Thoracic aorta (tissue), 2 donors: ENCODE results near the gene TRAF3IP1. TPM values are rescaled to one million over a fixed set of nuclear protein-coding genes. Genes with fewer than 3 reads are reported as not detected.

ENCODE experiments used
- ATAC-seq: fragments of 150-250 bp; one replicate; pipeline ENCODE4 v1.8.0; 2017; ENCODE audit warnings: low read depth; ENCODE audit not compliant: insufficient number of reproducible peaks, low FRiP score
- DNase-seq: peaks from one replicate; pipeline ENCODE4 v3.0.0-alpha.2; 2020; ENCODE audit warnings: low spot score
- H3K27ac ChIP-seq, 2 donors: fragments of 200-600 bp; sonication (generic); 1 replicate in 1 of 2; 2 replicates in 1 of 2; pipeline ENCODE4 v1.5.1; 2016; ENCODE audit warnings: mild to moderate bottlenecking in 2 of 2, moderate library complexity in 2 of 2
- H3K27me3 ChIP-seq: fragments of 200-600 bp; sonication (generic); replicated peaks from 2 replicates; pipeline ENCODE4 v1.6.0; 2016; ENCODE audit warnings: mild to moderate bottlenecking; ENCODE audit not compliant: insufficient read depth
- H3K36me3 ChIP-seq: fragments of 200-600 bp; sonication (generic); one replicate; pipeline ENCODE4 v1.5.1; 2016
- H3K4me1 ChIP-seq, 2 donors: fragments of 200-600 bp; sonication (generic); 1 replicate in 1 of 2; 2 replicates in 1 of 2; pipeline versions ENCODE4 v1.5.1 to v1.6.0; 2016; ENCODE audit warnings: low read depth in 2 of 2, mild to moderate bottlenecking in 1 of 2; ENCODE audit not compliant: control insufficient read depth in 1 of 2
- H3K4me3 ChIP-seq: fragments of 200-600 bp; sonication (generic); 2 replicates; pipeline ENCODE4 v1.5.1; 2016; ENCODE audit warnings: mild to moderate bottlenecking
- H3K9me3 ChIP-seq: fragments of 200-600 bp; sonication (generic); 2 replicates; pipeline ENCODE4 v1.5.1; 2016
- total RNA-seq, 2 donors: library from RNA; depleted of rRNA; stranded (reverse); fragments of >200 nt; gene quantifications; one replicate each; pipeline versions ENCODE4 v1.1.0 to v1.2.3, GENCODE V29; 2016
- TF ChIP-seq, protein P1 (sequence below): fragments of 200-600 bp; sonication (generic); IDR thresholded peaks from one replicate; pipeline ENCODE4 v1.5.1; 2019; ENCODE audit warnings: antibody characterized with exemption

The TRAF3IP1 gene
- total RNA-seq, 2 donors from 2014 or later = 19.4 to 23.7 TPM

DNA sequence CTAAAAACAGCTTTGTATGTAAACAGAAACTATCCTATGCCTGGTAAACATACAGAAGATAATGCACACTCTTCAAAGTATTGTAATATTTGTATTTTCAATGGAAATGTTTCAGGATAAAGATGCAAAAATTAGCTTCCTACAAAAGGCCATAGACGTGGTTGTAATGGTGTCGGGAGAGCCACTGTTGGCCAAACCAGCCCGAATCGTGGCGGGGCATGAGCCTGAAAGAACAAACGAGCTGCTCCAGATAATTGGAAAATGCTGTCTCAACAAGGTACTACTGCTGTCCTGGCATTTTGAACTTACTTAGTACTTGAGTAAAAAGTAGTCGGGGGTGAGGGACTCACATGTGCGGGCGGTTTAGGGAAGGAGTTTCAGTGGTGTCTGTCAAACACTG is 5.4 kb downstream of the TRAF3IP1 start:
- no peak for ATAC-seq
- no peak overlapping the region for H3K4me3 ChIP-seq
- TF ChIP-seq, protein P1, sequence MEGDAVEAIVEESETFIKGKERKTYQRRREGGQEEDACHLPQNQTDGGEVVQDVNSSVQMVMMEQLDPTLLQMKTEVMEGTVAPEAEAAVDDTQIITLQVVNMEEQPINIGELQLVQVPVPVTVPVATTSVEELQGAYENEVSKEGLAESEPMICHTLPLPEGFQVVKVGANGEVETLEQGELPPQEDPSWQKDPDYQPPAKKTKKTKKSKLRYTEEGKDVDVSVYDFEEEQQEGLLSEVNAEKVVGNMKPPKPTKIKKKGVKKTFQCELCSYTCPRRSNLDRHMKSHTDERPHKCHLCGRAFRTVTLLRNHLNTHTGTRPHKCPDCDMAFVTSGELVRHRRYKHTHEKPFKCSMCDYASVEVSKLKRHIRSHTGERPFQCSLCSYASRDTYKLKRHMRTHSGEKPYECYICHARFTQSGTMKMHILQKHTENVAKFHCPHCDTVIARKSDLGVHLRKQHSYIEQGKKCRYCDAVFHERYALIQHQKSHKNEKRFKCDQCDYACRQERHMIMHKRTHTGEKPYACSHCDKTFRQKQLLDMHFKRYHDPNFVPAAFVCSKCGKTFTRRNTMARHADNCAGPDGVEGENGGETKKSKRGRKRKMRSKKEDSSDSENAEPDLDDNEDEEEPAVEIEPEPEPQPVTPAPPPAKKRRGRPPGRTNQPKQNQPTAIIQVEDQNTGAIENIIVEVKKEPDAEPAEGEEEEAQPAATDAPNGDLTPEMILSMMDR = no peak
- H3K4me1 ChIP-seq = peaks cover 6 to 15% of the 10 kb centered on the region in 2 donors
- H3K9me3 ChIP-seq = no peaks in the 10 kb centered on the region
- no peaks in the 10 kb centered on the region for H3K27me3 ChIP-seq
- H3K36me3 ChIP-seq = peaks cover 6% of the 10 kb centered on the region
- DNase-seq = no peak
- no peak overlapping the region for H3K27ac ChIP-seq

DNA sequence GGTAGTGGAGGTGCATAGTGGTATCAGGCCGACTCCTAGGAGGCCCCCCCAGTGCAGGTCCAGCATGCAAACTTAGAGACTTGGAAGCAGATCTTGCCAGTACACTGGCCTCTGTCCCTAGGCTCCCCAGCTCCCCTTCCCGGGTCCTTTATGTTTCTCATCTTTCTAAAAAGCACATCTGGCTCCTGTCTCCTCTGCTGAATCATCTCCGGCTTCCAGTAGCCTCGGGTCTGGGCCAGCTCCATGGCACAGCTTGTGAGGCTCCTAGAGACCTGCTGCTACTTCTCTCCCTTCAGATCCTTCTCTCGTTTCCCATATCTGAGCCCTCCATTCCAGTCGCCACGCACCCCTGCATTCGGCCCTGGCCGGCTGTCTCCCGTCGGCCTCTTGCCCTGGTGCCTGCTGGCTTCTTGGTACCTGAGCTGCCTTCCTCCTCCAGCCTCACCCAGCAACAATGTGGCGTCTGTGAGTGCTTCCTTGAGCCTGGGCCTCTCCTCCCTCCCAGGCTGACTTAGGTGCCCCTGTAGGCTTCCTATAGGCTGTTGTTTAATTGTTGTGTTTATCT is 6.6 kb downstream of the TRAF3IP1 start:
- DNase-seq (no peak), ATAC-seq (no peak)
- TF ChIP-seq, protein P1 = no peak

DNA sequence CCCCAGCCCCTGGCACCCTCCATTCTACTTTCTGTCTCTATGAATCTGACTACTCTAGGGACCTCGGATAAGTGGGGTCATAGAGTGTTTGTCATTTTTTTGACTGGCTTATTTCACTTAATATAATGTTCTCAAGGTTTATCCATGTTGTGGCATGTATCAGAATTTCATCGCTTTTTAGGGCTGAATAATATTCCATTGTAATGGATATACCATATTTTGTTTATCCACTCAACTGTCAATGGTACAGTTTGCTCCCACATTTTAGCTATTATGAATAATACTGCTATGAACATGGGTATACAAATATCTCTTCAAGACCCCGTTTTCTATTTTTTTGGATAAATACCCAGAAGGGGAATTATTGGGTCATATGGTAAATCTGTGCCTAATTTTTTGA is 7.4 kb downstream of the TRAF3IP1 start:
- no peaks in the 10 kb centered on the region for H3K4me1 ChIP-seq
- DNase-seq (no peak), ATAC-seq (no peak)
- H3K27me3 ChIP-seq = no peaks in the 10 kb centered on the region
- peaks cover 6% of the 10 kb centered on the region for H3K36me3 ChIP-seq
- H3K9me3 ChIP-seq = no peaks in the 10 kb centered on the region
- H3K27ac ChIP-seq = no peak overlapping the region
- H3K4me3 ChIP-seq = no peak overlapping the region
- TF ChIP-seq, protein P1 = no peak

More for the DNA sequence above, 6.6 kb downstream of the TRAF3IP1 start:
- H3K4me1 ChIP-seq = peaks cover 0 to 4% of the 10 kb centered on the region in 2 donors
- H3K27me3 ChIP-seq = no peaks in the 10 kb centered on the region
- H3K36me3 ChIP-seq = peaks cover 6% of the 10 kb centered on the region
- H3K27ac ChIP-seq = no peak overlapping the region
- H3K9me3 ChIP-seq = no peaks in the 10 kb centered on the region
- H3K4me3 ChIP-seq = no peak overlapping the region

DNA sequence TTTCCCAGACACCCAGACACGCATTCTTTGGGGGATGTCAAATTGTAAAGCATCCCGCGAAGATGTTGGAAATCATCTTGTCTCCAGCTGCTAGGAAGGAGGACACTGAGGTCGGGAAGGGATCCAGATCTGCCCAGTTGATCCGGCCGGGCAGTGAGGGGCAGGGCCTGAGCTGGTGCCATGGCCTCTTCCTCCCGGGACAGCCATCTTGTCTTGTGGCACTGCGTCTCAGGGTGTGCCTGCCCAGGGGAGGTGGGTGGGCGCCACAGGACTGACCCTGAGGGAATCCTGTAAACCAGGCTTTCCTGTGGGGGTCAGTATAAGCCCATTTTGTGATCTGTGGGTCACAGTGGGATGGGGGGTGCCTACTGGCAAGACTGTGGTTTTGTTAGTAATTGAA is 10.1 kb downstream of the TRAF3IP1 start:
- no peak for DNase-seq
- ATAC-seq = no peak
- H3K36me3 ChIP-seq = peaks cover 6% of the 10 kb centered on the region

GRCh38 chr2:238331916-238332315 is 11.6 kb downstream of the TRAF3IP1 start:
- Histone ChIP-seq H3K4me1 (no peaks in the 10 kb centered on the region), H3K4me3 (no peak overlapping the region), H3K9me3 (no peaks in the 10 kb centered on the region), H3K27me3 (no peaks in the 10 kb centered on the region), H3K36me3 (peaks cover 2% of the 10 kb centered on the region), H3K27ac (no peak overlapping the region)
- TF ChIP-seq, protein P1 = no peak
- ATAC-seq (no peak), DNase-seq (no peak)

More for the DNA sequence above, 10.1 kb downstream of the TRAF3IP1 start:
- Histone ChIP-seq H3K9me3 (no peaks in the 10 kb centered on the region), H3K27ac (no peak overlapping the region), H3K27me3 (no peaks in the 10 kb centered on the region), H3K4me3 (no peak overlapping the region), H3K4me1 (no peaks in the 10 kb centered on the region)
- TF ChIP-seq, protein P1 = no peak
